Stomach (tissue), 4 donors: Measurements from ENCODE around the gene BTBD9.

ENCODE experiments used
- EP300 ChIP-seq: sonication (generic); formaldehyde crosslinking; IDR thresholded peaks from one replicate; pipeline ENCODE4 v1.6.1; 2017; ENCODE audit warnings: antibody characterized with exemption
- POLR2A ChIP-seq, 4 donors: fragments of 450-650 bp; IDR thresholded peaks; one replicate each; pipeline ENCODE4 v1.6.1; 2016; ENCODE audit warnings: antibody characterized with exemption in 4 of 4, control low read depth in 2 of 4, mild to moderate bottlenecking in 1 of 4, moderate library complexity in 1 of 4
- POLR2AphosphoS5 ChIP-seq, 3 donors: sonication (generic); formaldehyde crosslinking; IDR thresholded peaks; one replicate each; pipeline ENCODE4 v1.6.1; 2016; ENCODE audit warnings: antibody characterized with exemption in 3 of 3
- TF ChIP-seq, protein P1 (sequence below), 7 experiments: fragments of 450-650 bp in 4 of 7; fragments of 200-600 bp in 3 of 7; sonication (generic) in 3 of 7; IDR thresholded peaks; one replicate each; pipeline ENCODE4 v1.5.1; 2016 to 2019; ENCODE audit warnings: antibody characterized with exemption in 7 of 7, control low read depth in 2 of 7, mild to moderate bottlenecking in 1 of 7

DNA sequence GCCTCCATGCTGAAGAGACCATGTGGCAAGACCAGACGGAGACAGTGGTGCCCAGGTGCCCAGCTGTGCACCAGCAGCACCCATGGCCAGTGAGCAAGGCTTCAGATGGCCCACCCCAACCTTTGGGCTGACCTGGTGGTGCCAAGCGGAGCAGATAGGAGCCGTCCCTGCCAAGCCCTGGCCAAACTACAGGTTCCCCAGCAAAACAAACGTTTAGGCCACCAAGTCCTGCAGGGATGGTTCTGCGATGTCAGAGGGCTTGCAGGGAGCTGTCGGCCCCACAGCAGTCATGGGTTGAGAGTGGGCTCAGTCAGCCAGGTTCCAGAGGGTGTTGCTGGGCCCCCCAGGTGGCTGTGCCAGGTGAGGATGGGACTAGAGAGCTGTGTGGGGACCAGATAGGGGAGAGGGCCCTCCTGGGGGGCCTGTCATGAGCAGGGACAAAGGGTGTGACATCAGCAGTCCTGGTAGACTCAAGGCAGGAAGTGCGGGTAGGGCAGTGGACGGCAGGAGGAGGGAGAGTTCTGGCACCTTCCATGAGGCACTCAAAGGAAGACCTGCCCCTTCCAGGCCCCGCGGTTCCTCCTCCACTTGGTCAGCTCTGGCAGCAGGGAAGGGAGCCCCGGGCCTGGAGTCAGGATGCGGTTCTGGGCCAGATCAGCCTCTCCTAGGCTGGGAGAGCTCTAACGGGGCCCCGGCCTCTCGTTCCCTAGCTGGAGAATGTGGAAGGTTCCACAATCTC lies 477.8 kb downstream of the BTBD9 start:
- no peak for TF ChIP-seq POLR2AphosphoS5 (IDR thresholded peaks at IDR 0.05)
- TF ChIP-seq, protein P1, sequence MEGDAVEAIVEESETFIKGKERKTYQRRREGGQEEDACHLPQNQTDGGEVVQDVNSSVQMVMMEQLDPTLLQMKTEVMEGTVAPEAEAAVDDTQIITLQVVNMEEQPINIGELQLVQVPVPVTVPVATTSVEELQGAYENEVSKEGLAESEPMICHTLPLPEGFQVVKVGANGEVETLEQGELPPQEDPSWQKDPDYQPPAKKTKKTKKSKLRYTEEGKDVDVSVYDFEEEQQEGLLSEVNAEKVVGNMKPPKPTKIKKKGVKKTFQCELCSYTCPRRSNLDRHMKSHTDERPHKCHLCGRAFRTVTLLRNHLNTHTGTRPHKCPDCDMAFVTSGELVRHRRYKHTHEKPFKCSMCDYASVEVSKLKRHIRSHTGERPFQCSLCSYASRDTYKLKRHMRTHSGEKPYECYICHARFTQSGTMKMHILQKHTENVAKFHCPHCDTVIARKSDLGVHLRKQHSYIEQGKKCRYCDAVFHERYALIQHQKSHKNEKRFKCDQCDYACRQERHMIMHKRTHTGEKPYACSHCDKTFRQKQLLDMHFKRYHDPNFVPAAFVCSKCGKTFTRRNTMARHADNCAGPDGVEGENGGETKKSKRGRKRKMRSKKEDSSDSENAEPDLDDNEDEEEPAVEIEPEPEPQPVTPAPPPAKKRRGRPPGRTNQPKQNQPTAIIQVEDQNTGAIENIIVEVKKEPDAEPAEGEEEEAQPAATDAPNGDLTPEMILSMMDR (IDR thresholded peaks at IDR 0.05) = no peak
- no peak for TF ChIP-seq POLR2A (IDR thresholded peaks at IDR 0.05)
- no peak for TF ChIP-seq EP300
